HepG2 (cell line): ENCODE measurements around the gene CPN1. TPM values are rescaled to one million over a fixed set of nuclear protein-coding genes. Genes with fewer than 3 reads are reported as not detected.

Source experiments
- AHR ChIP-seq: IDR thresholded peaks from 2 replicates; pipeline ENCODE4 v1.6.1; 2018; ENCODE audit warnings: missing genetic modification reagents, missing compliant biosample characterization
- BCL6 ChIP-seq: IDR thresholded peaks from 2 replicates; pipeline ENCODE4 v1.6.1; 2016; ENCODE audit warnings: missing genetic modification reagents, missing compliant biosample characterization
- CCAR2 ChIP-seq: fragments of 200-400 bp; formaldehyde crosslinking; optimal IDR thresholded peaks from 2 replicates; pipeline ENCODE3; 2018; ENCODE audit warnings: low read depth, mild to moderate bottlenecking, low read length, moderate library complexity
- DR1 ChIP-seq: sonication (generic); formaldehyde crosslinking; IDR thresholded peaks from 2 replicates; pipeline ENCODE4 v1.8.0; 2021; ENCODE audit warnings: mild to moderate bottlenecking, missing genetic modification reagents, inconsistent platforms
- ONECUT2 ChIP-seq: sonication (generic); formaldehyde crosslinking; IDR thresholded peaks from 2 replicates; pipeline ENCODE4 v1.4.0; 2020; ENCODE audit warnings: missing genetic modification reagents
- TBX2 ChIP-seq: sonication (generic); formaldehyde crosslinking; IDR thresholded peaks from 2 replicates; pipeline ENCODE4 v1.5.0; 2020; ENCODE audit warnings: missing genetic modification reagents, mild to moderate bottlenecking, borderline replicate concordance
- polyA plus RNA-seq, 8 experiments: library from polyadenylated mRNA; depleted of rRNA in 3 of 8; stranded (reverse) in 7 of 8; unstranded in 1 of 8; fragments of >200 nt; fragmentation: Illumina TruSeq in 4 of 8; extraction: Trizol in 4 of 8; gene quantifications; 2 replicates each; pipeline versions ENCODE4 v1.2.1 to v1.2.3, GENCODE V29; 2011 to 2016; ENCODE audit warnings: low read depth in 4 of 8, missing spikeins in 1 of 8, mixed read lengths in 1 of 8; ENCODE audit not compliant: insufficient read depth in 1 of 8
- total RNA-seq, 5 experiments: library from RNA; depleted of rRNA; stranded (reverse); fragments of >200 nt; fragmentation: Illumina TruSeq; extraction: Trizol; gene quantifications; 2 replicates each; pipeline ENCODE4 v1.2.3, GENCODE V29; 2016; ENCODE audit warnings: low read depth in 1 of 5
- TF ChIP-seq, protein P1 (sequence below): sonication (generic); formaldehyde crosslinking; IDR thresholded peaks from 2 replicates; pipeline ENCODE4 v1.4.0; 2020; ENCODE audit warnings: missing genetic modification reagents
- TF ChIP-seq, protein P2 (sequence below), 2 experiments: fragments of 450-650 bp in 1 of 2; sonication (generic) in 1 of 2; formaldehyde crosslinking; IDR thresholded peaks; 2 replicates each; pipeline versions ENCODE4 v1.5.0 to v1.8.0; 2020 to 2022; ENCODE audit warnings: mild to moderate bottlenecking in 1 of 2, missing genetic modification reagents in 1 of 2
- TF ChIP-seq, protein P3 (sequence below): sonication (generic); formaldehyde crosslinking; IDR thresholded peaks from 2 replicates; pipeline ENCODE4 v1.4.0; 2020; ENCODE audit warnings: missing genetic modification reagents
- TF ChIP-seq, protein P4 (sequence below): IDR thresholded peaks from 2 replicates; pipeline ENCODE4 v1.6.1; 2016; ENCODE audit warnings: control low read depth
- TF ChIP-seq, protein P5 (sequence below): sonication (generic); formaldehyde crosslinking; IDR thresholded peaks from 2 replicates; pipeline ENCODE4 v1.4.0; 2020; ENCODE audit warnings: missing genetic modification reagents
- TF ChIP-seq, protein P6 (sequence below): sonication (generic); formaldehyde crosslinking; conservative IDR thresholded peaks from 2 replicates; pipeline ENCODE4 v1.4.0; 2020; ENCODE audit warnings: mild to moderate bottlenecking, missing genetic modification reagents, moderate library complexity
- TF ChIP-seq, protein P7 (sequence below): sonication (generic); formaldehyde crosslinking; IDR thresholded peaks from 2 replicates; pipeline ENCODE4 v1.5.0; 2020; ENCODE audit warnings: missing genetic modification reagents, mild to moderate bottlenecking, borderline replicate concordance

CPN1 gene
- total and polyA plus RNA-seq, 2 of the 13 experiments (the other 11 are each of a cell fraction or from before 2014, with no cell fraction given) = 17.3 to 35.1 TPM

DNA sequence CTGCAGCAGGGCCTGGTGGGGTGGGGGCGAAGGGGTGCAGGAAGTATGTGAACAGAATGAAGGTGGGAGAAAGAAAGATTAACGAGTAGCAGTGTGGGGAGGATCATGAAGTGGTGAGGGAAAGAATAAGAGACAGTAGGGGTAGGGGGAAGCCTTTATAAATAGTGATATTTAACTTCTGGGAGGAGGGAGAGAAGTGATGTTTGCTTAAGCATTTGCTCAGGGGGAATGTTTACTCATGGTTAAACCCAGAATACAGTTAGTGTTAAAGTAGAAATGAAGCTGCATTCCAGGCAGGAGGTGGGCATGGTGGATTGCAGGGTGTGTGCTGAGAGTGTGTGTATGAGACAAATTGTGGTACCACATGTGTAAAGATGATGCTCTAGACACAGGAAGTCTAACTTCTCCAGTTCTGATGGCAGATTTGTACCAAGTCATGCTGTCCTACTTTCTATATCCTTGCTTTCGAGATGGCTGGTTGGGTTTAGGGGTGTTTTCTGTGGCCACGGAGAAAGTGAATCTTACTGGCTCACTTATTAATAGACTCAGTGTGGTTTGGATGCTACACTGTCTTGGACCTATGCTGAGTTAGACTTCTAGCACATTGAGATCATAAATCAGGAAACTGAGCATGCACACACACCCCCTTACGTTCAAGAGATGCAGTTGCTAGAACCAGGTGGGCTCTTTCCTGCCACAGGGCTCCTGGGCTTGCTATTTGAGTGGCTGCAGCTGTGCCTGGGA lies 61.4 kb downstream of the CPN1 start (continued):
- TF ChIP-seq, protein P1, sequence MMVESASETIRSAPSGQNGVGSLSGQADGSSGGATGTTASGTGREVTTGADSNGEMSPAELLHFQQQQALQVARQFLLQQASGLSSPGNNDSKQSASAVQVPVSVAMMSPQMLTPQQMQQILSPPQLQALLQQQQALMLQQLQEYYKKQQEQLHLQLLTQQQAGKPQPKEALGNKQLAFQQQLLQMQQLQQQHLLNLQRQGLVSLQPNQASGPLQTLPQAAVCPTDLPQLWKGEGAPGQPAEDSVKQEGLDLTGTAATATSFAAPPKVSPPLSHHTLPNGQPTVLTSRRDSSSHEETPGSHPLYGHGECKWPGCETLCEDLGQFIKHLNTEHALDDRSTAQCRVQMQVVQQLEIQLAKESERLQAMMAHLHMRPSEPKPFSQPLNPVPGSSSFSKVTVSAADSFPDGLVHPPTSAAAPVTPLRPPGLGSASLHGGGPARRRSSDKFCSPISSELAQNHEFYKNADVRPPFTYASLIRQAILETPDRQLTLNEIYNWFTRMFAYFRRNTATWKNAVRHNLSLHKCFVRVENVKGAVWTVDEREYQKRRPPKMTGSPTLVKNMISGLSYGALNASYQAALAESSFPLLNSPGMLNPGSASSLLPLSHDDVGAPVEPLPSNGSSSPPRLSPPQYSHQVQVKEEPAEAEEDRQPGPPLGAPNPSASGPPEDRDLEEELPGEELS (CRISPR knock-in tag) = peak; percentile 60; the same call in 1 of the 2 replicates
- TF ChIP-seq, protein P2, sequence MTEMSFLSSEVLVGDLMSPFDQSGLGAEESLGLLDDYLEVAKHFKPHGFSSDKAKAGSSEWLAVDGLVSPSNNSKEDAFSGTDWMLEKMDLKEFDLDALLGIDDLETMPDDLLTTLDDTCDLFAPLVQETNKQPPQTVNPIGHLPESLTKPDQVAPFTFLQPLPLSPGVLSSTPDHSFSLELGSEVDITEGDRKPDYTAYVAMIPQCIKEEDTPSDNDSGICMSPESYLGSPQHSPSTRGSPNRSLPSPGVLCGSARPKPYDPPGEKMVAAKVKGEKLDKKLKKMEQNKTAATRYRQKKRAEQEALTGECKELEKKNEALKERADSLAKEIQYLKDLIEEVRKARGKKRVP (CRISPR knock-in tag; IDR thresholded peaks at IDR 0.05) = peak in 1 of 2 experiments; percentile 30; a peak in 1 of 4 replicates
- TF ChIP-seq, protein P3, sequence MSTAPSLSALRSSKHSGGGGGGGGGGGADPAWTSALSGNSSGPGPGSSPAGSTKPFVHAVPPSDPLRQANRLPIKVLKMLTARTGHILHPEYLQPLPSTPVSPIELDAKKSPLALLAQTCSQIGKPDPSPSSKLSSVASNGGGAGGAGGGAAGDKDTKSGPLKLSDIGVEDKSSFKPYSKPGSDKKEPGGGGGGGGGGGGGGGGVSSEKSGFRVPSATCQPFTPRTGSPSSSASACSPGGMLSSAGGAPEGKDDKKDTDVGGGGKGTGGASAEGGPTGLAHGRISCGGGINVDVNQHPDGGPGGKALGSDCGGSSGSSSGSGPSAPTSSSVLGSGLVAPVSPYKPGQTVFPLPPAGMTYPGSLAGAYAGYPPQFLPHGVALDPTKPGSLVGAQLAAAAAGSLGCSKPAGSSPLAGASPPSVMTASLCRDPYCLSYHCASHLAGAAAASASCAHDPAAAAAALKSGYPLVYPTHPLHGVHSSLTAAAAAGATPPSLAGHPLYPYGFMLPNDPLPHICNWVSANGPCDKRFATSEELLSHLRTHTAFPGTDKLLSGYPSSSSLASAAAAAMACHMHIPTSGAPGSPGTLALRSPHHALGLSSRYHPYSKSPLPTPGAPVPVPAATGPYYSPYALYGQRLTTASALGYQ (CRISPR knock-in tag) = no peak; the same call in 1 of the 2 replicates
- TF ChIP-seq CCAR2 = no peak
- TF ChIP-seq AHR (CRISPR knock-in tag) = no peak
- TF ChIP-seq BCL6 = peak; percentile 53; the same call in 1 of the 2 replicates
- TF ChIP-seq, protein P4, sequence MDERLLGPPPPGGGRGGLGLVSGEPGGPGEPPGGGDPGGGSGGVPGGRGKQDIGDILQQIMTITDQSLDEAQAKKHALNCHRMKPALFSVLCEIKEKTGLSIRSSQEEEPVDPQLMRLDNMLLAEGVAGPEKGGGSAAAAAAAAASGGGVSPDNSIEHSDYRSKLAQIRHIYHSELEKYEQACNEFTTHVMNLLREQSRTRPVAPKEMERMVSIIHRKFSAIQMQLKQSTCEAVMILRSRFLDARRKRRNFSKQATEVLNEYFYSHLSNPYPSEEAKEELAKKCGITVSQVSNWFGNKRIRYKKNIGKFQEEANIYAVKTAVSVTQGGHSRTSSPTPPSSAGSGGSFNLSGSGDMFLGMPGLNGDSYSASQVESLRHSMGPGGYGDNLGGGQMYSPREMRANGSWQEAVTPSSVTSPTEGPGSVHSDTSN (CRISPR knock-in tag) = no peak
- TF ChIP-seq DR1 (CRISPR knock-in tag) = no peak
- TF ChIP-seq, protein P5, sequence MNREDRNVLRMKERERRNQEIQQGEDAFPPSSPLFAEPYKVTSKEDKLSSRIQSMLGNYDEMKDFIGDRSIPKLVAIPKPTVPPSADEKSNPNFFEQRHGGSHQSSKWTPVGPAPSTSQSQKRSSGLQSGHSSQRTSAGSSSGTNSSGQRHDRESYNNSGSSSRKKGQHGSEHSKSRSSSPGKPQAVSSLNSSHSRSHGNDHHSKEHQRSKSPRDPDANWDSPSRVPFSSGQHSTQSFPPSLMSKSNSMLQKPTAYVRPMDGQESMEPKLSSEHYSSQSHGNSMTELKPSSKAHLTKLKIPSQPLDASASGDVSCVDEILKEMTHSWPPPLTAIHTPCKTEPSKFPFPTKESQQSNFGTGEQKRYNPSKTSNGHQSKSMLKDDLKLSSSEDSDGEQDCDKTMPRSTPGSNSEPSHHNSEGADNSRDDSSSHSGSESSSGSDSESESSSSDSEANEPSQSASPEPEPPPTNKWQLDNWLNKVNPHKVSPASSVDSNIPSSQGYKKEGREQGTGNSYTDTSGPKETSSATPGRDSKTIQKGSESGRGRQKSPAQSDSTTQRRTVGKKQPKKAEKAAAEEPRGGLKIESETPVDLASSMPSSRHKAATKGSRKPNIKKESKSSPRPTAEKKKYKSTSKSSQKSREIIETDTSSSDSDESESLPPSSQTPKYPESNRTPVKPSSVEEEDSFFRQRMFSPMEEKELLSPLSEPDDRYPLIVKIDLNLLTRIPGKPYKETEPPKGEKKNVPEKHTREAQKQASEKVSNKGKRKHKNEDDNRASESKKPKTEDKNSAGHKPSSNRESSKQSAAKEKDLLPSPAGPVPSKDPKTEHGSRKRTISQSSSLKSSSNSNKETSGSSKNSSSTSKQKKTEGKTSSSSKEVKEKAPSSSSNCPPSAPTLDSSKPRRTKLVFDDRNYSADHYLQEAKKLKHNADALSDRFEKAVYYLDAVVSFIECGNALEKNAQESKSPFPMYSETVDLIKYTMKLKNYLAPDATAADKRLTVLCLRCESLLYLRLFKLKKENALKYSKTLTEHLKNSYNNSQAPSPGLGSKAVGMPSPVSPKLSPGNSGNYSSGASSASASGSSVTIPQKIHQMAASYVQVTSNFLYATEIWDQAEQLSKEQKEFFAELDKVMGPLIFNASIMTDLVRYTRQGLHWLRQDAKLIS (CRISPR knock-in tag) = no peak
- TF ChIP-seq, protein P6, sequence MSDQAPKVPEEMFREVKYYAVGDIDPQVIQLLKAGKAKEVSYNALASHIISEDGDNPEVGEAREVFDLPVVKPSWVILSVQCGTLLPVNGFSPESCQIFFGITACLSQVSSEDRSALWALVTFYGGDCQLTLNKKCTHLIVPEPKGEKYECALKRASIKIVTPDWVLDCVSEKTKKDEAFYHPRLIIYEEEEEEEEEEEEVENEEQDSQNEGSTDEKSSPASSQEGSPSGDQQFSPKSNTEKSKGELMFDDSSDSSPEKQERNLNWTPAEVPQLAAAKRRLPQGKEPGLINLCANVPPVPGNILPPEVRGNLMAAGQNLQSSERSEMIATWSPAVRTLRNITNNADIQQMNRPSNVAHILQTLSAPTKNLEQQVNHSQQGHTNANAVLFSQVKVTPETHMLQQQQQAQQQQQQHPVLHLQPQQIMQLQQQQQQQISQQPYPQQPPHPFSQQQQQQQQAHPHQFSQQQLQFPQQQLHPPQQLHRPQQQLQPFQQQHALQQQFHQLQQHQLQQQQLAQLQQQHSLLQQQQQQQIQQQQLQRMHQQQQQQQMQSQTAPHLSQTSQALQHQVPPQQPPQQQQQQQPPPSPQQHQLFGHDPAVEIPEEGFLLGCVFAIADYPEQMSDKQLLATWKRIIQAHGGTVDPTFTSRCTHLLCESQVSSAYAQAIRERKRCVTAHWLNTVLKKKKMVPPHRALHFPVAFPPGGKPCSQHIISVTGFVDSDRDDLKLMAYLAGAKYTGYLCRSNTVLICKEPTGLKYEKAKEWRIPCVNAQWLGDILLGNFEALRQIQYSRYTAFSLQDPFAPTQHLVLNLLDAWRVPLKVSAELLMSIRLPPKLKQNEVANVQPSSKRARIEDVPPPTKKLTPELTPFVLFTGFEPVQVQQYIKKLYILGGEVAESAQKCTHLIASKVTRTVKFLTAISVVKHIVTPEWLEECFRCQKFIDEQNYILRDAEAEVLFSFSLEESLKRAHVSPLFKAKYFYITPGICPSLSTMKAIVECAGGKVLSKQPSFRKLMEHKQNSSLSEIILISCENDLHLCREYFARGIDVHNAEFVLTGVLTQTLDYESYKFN = peak; percentile 81
- peak; percentile 85 for TF ChIP-seq TBX2 (CRISPR knock-in tag)
- TF ChIP-seq, protein P7, sequence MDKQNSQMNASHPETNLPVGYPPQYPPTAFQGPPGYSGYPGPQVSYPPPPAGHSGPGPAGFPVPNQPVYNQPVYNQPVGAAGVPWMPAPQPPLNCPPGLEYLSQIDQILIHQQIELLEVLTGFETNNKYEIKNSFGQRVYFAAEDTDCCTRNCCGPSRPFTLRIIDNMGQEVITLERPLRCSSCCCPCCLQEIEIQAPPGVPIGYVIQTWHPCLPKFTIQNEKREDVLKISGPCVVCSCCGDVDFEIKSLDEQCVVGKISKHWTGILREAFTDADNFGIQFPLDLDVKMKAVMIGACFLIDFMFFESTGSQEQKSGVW (CRISPR knock-in tag) = no peak
- TF ChIP-seq ONECUT2 (CRISPR knock-in tag) = no peak
